Neuronal stem cell (in vitro differentiated cells): ENCODE results near the gene DIPK2B.

Experiments
- DNase-seq: peaks from one replicate; pipeline ENCODE4 v3.0.0-alpha.2; 2013; ENCODE audit warnings: low spot score
- H2AFZ ChIP-seq: one replicate; pipeline ENCODE4 v1.6.1; 2013; ENCODE audit warnings: mild to moderate bottlenecking, low read length, inconsistent platforms
- H2AK5ac ChIP-seq: 2 replicates; pipeline ENCODE4 v1.6.1; 2013; ENCODE audit warnings: low read depth, mild to moderate bottlenecking, inconsistent platforms, low read length, moderate library complexity, mixed read lengths
- H2BK120ac ChIP-seq: 2 replicates; pipeline ENCODE4 v1.6.1; 2013; ENCODE audit warnings: low read depth, mild to moderate bottlenecking, inconsistent platforms, low read length, moderate library complexity, mixed read lengths
- H2BK12ac ChIP-seq: one replicate; pipeline ENCODE4 v1.6.1; 2013; ENCODE audit warnings: low read length, inconsistent platforms
- H2BK15ac ChIP-seq: 2 replicates; pipeline ENCODE4 v1.6.1; 2013; ENCODE audit warnings: mild to moderate bottlenecking, low read length, inconsistent platforms, mixed read lengths
- H2BK5ac ChIP-seq: one replicate; pipeline ENCODE4 v1.6.1; 2013; ENCODE audit warnings: inconsistent platforms, mild to moderate bottlenecking, low read length, moderate library complexity
- H3K14ac ChIP-seq: one replicate; pipeline ENCODE4 v1.6.1; 2013; ENCODE audit warnings: low read length, inconsistent platforms
- H3K18ac ChIP-seq: 2 replicates; pipeline ENCODE4 v1.6.1; 2013; ENCODE audit warnings: low read length, inconsistent platforms
- H3K23ac ChIP-seq: 2 replicates; pipeline ENCODE4 v1.6.1; 2013; ENCODE audit warnings: low read depth, mild to moderate bottlenecking, mixed read lengths, low read length, inconsistent platforms; ENCODE audit not compliant: poor library complexity
- H3K27ac ChIP-seq: replicated peaks from 3 replicates; pipeline ENCODE4 v1.5.1; 2013; ENCODE audit warnings: low read length, inconsistent platforms
- H3K27me3 ChIP-seq, 3 experiments: 2 replicates each; pipeline ENCODE4 v1.6.1; 2013; ENCODE audit warnings: low read length in 3 of 3, mild to moderate bottlenecking in 2 of 3, inconsistent platforms in 1 of 3, low read depth in 1 of 3, mixed read lengths in 1 of 3, moderate library complexity in 1 of 3; ENCODE audit not compliant: control insufficient read depth in 3 of 3, insufficient read depth in 3 of 3
- H3K36me3 ChIP-seq, 2 donors: replicated peaks in 1 of 2; 2 replicates each; pipeline ENCODE4 v1.6.1; 2013; ENCODE audit warnings: low read length in 2 of 2; ENCODE audit not compliant: control insufficient read depth in 2 of 2, insufficient read depth in 2 of 2
- H3K4ac ChIP-seq: 2 replicates; pipeline ENCODE4 v1.6.1; 2013; ENCODE audit warnings: inconsistent platforms, mild to moderate bottlenecking, low read length, moderate library complexity
- H3K4me1 ChIP-seq, 2 donors: 1 replicate in 1 of 2; 2 replicates in 1 of 2; pipeline ENCODE4 v1.6.1; 2013; ENCODE audit warnings: low read length in 2 of 2, low read depth in 1 of 2; ENCODE audit not compliant: control insufficient read depth in 2 of 2, insufficient read depth in 1 of 2
- H3K4me2 ChIP-seq: one replicate; pipeline ENCODE4 v1.6.1; 2013; ENCODE audit warnings: mild to moderate bottlenecking, low read length, inconsistent platforms; ENCODE audit not compliant: insufficient read depth, poor library complexity, severe bottlenecking
- H3K4me3 ChIP-seq, 2 donors: 2 replicates each; pipeline ENCODE4 v1.5.1; 2013; ENCODE audit warnings: low read length in 2 of 2, mild to moderate bottlenecking in 2 of 2, inconsistent platforms in 1 of 2, moderate library complexity in 1 of 2
- H3K79me1 ChIP-seq: one replicate; pipeline ENCODE4 v1.6.1; 2013; ENCODE audit warnings: low read depth, mild to moderate bottlenecking, inconsistent platforms, low read length, moderate library complexity
- H3K9ac ChIP-seq: one replicate; pipeline ENCODE4 v1.6.1; 2013; ENCODE audit warnings: mild to moderate bottlenecking, low read depth, low read length, inconsistent platforms; ENCODE audit not compliant: poor library complexity
- H3K9me3 ChIP-seq, 2 donors: replicated peaks in 1 of 2; 2 replicates each; pipeline versions ENCODE3 to v1.6.1; 2013; ENCODE audit warnings: low read length in 2 of 2, mild to moderate bottlenecking in 2 of 2, inconsistent platforms in 1 of 2, low read depth in 1 of 2, mixed read lengths in 1 of 2, moderate library complexity in 1 of 2; ENCODE audit not compliant: control insufficient read depth in 2 of 2, insufficient read depth in 1 of 2
- H4K8ac ChIP-seq: one replicate; pipeline ENCODE4 v1.6.1; 2013; ENCODE audit warnings: low read depth, mild to moderate bottlenecking, inconsistent platforms, low read length, moderate library complexity
- H4K91ac ChIP-seq: one replicate; pipeline ENCODE4 v1.6.1; 2013; ENCODE audit warnings: low read length, low read depth, mild to moderate bottlenecking, inconsistent platforms; ENCODE audit not compliant: poor library complexity
- whole genome bisulfite sequencing, 2 donors: extraction: QIAGEN DNeasy Blood & Tissue Kit; methylation state at CpG; one replicate each; pipeline ENCODE4 v1.1.7; 2013; ENCODE audit warnings: missing lambda C conversion rate in 2 of 2, mixed read lengths in 1 of 2; ENCODE audit not compliant: insufficient read length in 2 of 2, insufficient replicate concordance in 1 of 2; ENCODE audit errors: extremely low coverage in 2 of 2; 5-methylcytosine and 5-hydroxymethylcytosine counted together

Gene DIPK2B

DNA sequence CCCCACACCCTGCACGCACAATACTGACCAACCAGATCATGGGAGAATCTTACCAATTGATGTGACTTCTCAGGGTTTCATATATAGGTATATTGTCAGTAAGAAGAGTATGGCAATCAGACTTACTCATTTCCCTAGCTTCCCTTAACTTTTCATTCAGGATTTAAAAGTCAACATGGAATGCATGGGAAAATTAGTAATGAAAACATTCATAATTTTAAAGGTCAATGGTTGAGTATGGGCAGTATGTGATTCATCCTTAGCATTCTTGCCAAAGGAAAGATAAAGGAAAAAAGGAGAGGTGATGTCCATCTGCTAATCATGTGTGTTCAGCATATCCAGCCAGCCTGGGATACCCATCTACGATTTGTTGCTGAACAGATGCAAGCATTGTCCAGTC, 4.0 kb downstream of the DIPK2B start:
- no peaks in the 10 kb centered on the region for H3K79me1 ChIP-seq
- WGBS, 2 donors: no CpG with 5 or more reads among the region's 2 CpGs
- H3K9me3 ChIP-seq: no peaks in the 10 kb centered on the region

GRCh38 chrX:45191820-45192409, 8.8 kb downstream of the DIPK2B start:
- Histone ChIP-seq H3K36me3 (no peaks in the 10 kb centered on the region), H2BK12ac (no peak overlapping the region), H2BK5ac (no peak overlapping the region), H3K4me2 (no peak overlapping the region), H2BK120ac (no peak overlapping the region), H4K8ac (no peak overlapping the region), H4K91ac (no peak overlapping the region), H2AFZ (no peak overlapping the region), H3K4me1 (no peaks in the 10 kb centered on the region), H3K14ac (no peak overlapping the region), H3K4ac (no peak overlapping the region), H3K4me3 (no peak overlapping the region), H3K27me3 (peaks cover 0 to 6% (median 0%) of the 10 kb centered on the region in 3 experiments), H3K79me1 (no peaks in the 10 kb centered on the region), H3K23ac (no peak overlapping the region), H3K18ac (no peak overlapping the region), H3K9me3 (no peaks in the 10 kb centered on the region), H3K9ac (no peak overlapping the region), H2AK5ac (no peak overlapping the region), H3K27ac (no peak overlapping the region), H2BK15ac (no peak overlapping the region)
- DNase-seq: no peak
- no CpG with 5 or more reads among the region's 7 CpGs for WGBS, 2 donors

More for the DNA sequence above, 4.0 kb downstream of the DIPK2B start:
- no peak overlapping the region for H4K8ac ChIP-seq
- no peak overlapping the region for H2AK5ac ChIP-seq
- H3K23ac ChIP-seq: no peak overlapping the region
- no peak overlapping the region for H3K27ac ChIP-seq
- no peak overlapping the region for H3K4me2 ChIP-seq
- no peak overlapping the region for H4K91ac ChIP-seq
- H3K36me3 ChIP-seq: no peaks in the 10 kb centered on the region
- no peak overlapping the region for H3K14ac ChIP-seq
- no peak overlapping the region for H2BK15ac ChIP-seq
- no peak overlapping the region for H3K9ac ChIP-seq
- H2AFZ ChIP-seq: no peak overlapping the region
- H2BK120ac ChIP-seq: no peak overlapping the region
- no peak overlapping the region for H2BK5ac ChIP-seq
- H2BK12ac ChIP-seq: no peak overlapping the region
- no peak overlapping the region for H3K18ac ChIP-seq
- peaks cover 0 to 18% (median 0%) of the 10 kb centered on the region in 3 experiments for H3K27me3 ChIP-seq
- no peak for DNase-seq
- no peaks in the 10 kb centered on the region for H3K4me1 ChIP-seq
- H3K4ac ChIP-seq: no peak overlapping the region
- no peak overlapping the region for H3K4me3 ChIP-seq

- H3K27me3 ChIP-seq: peaks cover 0 to 6% (median 0%) of the 10 kb centered on the region in 3 experiments
- no peak overlapping the region for H2BK120ac ChIP-seq
- H4K91ac ChIP-seq: no peak overlapping the region
- H3K18ac ChIP-seq: no peak overlapping the region
- no peak overlapping the region for H3K4ac ChIP-seq
- no peak overlapping the region for H4K8ac ChIP-seq
- H3K27ac ChIP-seq: no peak overlapping the region
- no peaks in the 10 kb centered on the region for H3K36me3 ChIP-seq
- H3K79me1 ChIP-seq: no peaks in the 10 kb centered on the region
- H2BK12ac ChIP-seq: no peak overlapping the region
- no peak overlapping the region for H3K23ac ChIP-seq
- no peak overlapping the region for H3K9ac ChIP-seq
- no peak overlapping the region for H3K14ac ChIP-seq
- WGBS, 2 donors: no CpG with 5 or more reads among the region's 8 CpGs
- H3K4me3 ChIP-seq: no peak overlapping the region
- no peak overlapping the region for H3K4me2 ChIP-seq
- no peak overlapping the region for H2BK15ac ChIP-seq
- H3K4me1 ChIP-seq: no peaks in the 10 kb centered on the region
- H2BK5ac ChIP-seq: no peak overlapping the region
- DNase-seq: no peak
- H2AK5ac ChIP-seq: no peak overlapping the region
- H3K9me3 ChIP-seq: no peaks in the 10 kb centered on the region
- H2AFZ ChIP-seq: no peak overlapping the region
Measured at GRCh38 chrX:45191383-45191782, 9.3 kb downstream of the DIPK2B start.

DNA sequence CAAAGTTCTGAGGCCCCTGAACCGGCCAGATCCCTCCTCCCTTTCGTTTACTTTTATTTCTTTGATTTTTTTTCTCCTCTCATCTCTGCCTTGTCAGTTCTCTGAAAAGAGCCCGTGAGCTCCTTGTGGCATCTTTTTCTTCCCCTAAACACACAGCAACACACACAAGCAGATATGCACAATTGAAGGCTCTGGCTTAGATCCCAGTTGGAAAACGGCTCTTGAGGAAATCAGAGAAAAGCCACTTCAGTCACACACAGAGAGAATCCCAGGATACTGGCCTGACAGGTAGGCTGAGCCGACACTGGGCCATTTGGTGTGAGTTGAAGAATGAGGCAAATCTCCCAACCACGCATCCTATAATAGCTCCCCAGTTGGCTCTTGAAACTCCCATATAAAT, 12.9 kb downstream of the DIPK2B start:
- Histone ChIP-seq H3K9ac (no peak overlapping the region), H2AK5ac (no peak overlapping the region), H3K4me3 (no peak overlapping the region), H3K4me1 (no peaks in the 10 kb centered on the region), H2BK5ac (no peak overlapping the region), H3K9me3 (no peaks in the 10 kb centered on the region), H2BK15ac (no peak overlapping the region), H2BK12ac (no peak overlapping the region), H3K27ac (no peak overlapping the region), H3K23ac (no peak overlapping the region), H3K79me1 (no peaks in the 10 kb centered on the region), H3K18ac (no peak overlapping the region), H3K36me3 (no peaks in the 10 kb centered on the region), H3K4me2 (no peak overlapping the region), H4K91ac (no peak overlapping the region), H4K8ac (no peak overlapping the region), H2BK120ac (no peak overlapping the region), H3K4ac (no peak overlapping the region), H2AFZ (peak overlapping the region; percentile 84), H3K27me3 (peaks cover 0 to 9% (median 0%) of the 10 kb centered on the region in 3 experiments), H3K14ac (no peak overlapping the region)
- WGBS, 2 donors: no CpG with 5 or more reads among the region's 6 CpGs
- DNase-seq: no peak
